CD4-positive, alpha-beta T cell treated with Interleukin-4 for 1 hour (primary cell): ENCODE results near the gene FBRSL1.

Experiments
- DNase-seq, 2 donors: peaks; one replicate each; pipeline ENCODE4 v3.0.0-alpha.2; 2020 to 2022

FBRSL1 gene

GRCh38 chr12:132560614-132561426 is 70.9 kb downstream of the FBRSL1 start:
- DNase-seq = peak; percentile 65 to 74
